Right renal pelvis (tissue), 4 donors: ENCODE results near the gene TFCP2L1. TPM values are rescaled to one million over a fixed set of nuclear protein-coding genes. Genes with fewer than 3 reads are reported as not detected.
A peak's percentile ranks its signal among the peaks of the same experiment; 100 is the strongest.
"Not testable (repeated sequence)": the region's sequence is repeated elsewhere in the genome, so short reads cannot be mapped to it uniquely, and the experiment has no call there.

Source experiments
- DNase-seq, 4 donors: peaks; one replicate each; pipeline ENCODE4 v3.0.0-alpha.2; 2013; ENCODE audit warnings: low read depth in 4 of 4, low spot score in 3 of 4, missing footprints in 1 of 4
- polyA plus RNA-seq, 4 donors: library from polyadenylated mRNA; unstranded; fragments of 120-200 nt; gene quantifications; one replicate each; pipeline ENCODE4 v1.2.1, GENCODE V29; 2013; ENCODE audit not compliant: insufficient read length in 4 of 4

The TFCP2L1 gene, protein sequence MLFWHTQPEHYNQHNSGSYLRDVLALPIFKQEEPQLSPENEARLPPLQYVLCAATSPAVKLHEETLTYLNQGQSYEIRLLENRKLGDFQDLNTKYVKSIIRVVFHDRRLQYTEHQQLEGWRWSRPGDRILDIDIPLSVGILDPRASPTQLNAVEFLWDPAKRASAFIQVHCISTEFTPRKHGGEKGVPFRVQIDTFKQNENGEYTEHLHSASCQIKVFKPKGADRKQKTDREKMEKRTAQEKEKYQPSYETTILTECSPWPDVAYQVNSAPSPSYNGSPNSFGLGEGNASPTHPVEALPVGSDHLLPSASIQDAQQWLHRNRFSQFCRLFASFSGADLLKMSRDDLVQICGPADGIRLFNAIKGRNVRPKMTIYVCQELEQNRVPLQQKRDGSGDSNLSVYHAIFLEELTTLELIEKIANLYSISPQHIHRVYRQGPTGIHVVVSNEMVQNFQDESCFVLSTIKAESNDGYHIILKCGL
- polyA plus RNA-seq = 10 to 100 TPM; 52.8 to 63.4 (median 61.9) TPM

DNA sequence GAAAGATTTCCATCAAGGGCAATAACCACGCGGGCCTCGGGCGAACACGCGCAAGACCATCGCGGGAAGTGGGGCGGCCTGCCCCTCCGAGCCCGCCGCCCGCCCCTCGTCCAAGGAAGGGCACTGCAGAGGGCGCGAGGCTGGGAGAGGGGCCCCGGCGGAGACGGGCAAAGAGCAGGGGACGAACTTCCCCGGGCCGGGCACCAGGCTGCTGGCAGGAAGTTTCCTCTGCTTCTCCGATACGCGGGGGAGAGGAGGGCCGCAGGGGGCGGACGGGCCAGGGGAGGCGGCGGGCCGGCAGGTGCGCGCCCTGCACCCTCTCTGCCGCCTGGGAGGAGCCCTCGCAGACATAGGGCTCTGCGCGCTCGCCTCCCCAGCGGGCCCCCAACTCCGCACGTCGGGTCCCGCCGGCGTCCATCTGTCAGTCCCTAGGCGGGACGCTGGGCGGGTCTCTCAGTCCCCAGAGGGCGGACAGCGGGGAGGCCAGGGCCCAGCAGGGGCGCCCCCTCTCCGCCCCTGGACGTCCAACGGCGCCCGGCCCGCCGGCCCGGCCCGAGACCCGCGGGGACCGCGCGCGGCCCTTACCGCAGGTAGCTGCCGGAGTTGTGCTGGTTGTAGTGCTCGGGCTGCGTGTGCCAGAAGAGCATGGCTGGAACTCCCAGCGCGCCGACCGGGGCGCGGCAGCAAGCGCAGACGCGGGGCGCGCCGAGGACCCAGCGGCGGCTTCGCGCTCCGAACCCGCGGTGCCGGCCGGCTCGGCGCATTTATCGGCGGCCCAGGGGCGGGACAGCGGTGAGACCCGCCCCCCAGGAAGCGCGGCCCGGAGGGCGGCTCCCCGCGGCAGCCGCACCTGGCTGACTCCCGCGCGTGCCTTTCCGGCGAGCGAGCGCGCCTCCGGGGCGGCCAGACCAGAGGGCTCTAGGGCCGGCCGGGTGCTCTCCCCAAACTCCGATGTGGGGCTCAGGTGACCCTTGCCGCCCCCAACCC is at the start of gene TFCP2L1:
Gene TFCP2L1, minus strand, starts transcription at position 740 of the 987 bp plus-strand sequence. Its CDS starts 93 bp downstream, at position 647.
- peak in 1 of 4 donors; percentile 40 for DNase-seq

DNA sequence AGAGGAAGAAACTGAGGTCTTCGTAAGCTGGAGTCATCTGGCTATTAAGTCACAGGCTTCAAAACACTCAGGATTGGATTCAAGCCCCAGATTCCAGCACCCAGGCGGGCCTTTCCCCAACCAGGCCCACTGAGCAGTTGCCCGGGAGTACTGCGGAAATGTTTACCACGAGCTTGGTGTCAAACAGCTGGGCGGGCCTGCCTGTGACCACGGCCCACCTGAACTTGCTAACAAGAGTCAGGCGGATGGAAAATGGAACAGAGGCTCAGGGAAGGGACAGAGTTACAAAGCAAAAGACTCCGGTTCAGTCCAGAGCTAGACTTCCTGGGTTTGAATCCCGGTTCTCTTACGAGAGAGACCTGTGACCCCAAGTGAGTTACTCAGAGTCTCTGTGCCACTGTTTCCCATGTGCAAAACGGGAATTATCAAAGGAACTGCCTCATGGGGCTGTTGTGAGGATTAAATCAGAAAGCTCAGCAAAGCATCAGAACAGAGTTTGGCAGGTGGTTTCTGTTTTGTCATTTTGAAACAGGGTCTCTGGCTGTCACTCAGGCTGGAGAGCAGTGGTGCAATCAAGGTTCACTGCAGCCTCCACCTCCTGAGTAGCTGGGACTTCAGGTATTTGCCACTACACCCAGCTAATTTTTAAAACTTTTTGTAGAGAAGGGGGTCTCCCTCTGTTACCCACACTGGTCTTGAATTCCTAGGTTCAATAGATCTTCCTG is 49.0 kb upstream of the TFCP2L1 start:
- DNase-seq = no peak

DNA sequence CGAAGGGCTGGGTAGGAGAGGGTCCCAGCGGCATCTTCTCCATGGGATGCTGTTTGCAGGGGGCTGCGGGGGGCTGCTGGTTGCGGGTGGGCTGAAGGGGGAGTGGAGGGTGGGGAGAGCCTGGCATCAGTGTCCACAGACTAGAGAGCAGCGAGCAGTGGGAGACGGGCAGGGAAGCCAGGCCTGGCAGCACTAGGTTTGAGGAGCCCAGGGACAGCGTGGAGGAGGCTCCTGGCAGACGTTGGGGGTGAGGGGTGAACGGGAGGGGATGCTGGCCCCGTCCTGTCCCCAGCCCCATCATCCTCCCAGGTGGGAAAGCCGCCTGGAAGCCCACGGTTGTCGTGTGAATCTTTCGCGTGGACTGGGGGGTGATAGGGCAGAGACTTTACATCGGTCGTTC is 48.2 kb upstream of the TFCP2L1 start:
- DNase-seq = no peak

DNA sequence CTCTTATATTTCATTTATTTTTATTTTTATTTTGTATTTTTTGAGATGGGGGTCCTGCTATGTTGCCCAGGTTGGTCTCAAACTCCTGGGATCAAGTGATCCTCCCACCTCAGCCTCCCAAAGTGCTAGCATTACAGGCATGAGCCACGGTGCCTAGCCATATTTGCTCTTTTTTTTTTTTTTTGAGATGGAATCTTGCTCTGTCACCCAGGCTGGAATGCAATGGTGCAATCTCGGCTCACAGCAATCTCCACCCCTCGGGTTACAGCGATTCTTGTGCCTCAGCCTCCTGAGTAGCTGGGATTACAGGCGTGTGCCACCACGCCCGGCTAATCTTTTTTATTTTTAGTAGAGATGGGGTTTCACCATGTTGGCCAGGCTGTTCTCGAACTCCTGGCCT is 46.3 kb upstream of the TFCP2L1 start:
- not testable (repeated sequence) for DNase-seq

DNA sequence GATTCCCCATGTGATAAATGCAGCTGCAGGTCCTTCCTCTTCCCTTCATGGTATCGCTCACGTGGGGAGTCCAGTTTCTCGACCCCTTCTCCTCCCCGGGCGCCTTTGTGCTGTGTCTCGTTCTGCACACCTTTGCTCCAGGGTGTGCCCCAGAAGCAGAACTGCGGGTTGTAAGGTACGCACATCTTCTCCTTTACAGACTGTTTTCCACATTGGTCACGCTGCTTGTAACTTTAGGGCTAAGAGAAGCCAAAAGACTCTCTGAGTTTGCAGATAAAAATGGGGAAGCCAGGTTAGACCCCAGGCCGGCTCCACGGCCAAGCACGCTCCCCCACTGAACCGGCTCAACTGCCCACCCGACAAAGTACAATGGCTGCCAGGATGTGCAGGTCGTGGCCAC is 45.9 kb upstream of the TFCP2L1 start:
- no peak for DNase-seq

DNA sequence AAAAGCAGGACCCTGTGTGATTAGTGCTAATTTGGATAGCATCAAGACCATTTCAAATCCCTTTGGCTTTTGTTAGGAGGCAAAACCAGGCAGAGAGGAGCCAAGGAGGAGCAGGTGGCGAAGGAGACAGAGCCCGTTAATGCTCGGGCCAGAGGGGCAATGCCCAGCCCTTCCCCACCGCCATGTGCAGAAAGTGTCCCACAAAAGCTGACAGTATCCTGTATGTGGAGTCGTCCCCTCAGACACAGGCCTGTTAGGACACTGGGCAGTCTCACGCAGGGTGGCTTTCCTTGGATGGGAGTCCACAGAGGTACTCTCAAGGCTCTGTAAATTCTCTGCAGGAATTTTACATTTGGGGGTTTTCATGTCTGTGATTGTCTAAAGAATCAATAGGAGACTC is 44.8 kb upstream of the TFCP2L1 start:
- no peak for DNase-seq

DNA sequence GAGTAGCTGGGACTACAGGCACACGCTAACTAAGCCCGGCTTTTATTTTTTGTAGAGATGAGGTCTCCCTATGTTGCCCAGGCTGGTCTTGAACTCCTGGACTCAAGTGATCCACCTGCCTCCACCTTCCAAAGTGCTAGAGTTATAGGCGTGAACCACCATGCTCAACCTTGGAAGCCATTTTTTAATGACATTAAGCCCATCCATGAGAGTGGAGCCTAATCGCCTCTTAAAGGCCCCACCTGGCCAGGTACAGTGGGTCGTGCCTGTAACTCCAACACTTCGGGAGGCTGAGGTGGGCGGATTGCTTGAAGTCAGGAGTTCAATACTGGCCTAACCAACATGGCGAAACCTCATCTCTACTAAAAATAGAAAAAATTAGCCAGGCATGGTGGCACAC is 41.6 kb upstream of the TFCP2L1 start:
- DNase-seq = no peak

DNA sequence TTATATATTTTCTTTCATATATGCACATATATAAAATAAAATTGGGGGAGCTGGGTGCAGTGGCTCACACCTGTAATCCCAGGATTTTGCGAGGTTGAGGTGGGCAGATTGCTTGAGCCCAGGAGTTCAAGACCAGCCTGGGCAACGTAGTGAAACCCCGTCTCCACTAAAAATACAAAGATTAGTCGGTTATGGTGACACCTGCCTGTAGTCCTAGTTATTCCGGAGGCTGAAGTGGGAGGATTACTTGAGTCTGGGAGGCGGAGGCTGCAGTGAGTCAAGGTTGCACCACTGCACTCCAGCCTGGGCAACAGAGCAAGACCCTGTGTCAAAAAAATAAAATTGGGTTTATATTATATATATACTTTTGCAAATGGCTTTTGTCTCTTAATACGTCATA is 39.6 kb upstream of the TFCP2L1 start:
- no peak for DNase-seq

DNA sequence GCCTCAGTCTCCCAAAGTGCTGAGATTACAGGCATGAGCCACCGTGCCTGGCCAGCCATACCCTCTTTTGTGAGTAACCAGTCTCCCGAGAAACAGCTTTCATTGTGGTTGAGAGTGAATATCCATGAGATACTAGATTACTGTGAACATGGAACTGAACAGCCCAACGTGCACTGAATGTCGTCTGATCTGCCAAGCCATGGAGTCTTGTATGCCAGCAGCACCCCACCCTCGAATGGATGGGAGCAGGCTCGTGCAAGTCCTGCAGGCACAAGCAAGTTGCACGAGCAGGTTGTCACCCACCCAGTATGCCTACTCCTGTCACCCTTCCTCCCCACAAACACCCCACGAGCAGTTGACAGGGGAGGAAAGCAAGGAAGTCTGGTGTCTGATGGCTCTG is 36.5 kb upstream of the TFCP2L1 start:
- DNase-seq = no peak

DNA sequence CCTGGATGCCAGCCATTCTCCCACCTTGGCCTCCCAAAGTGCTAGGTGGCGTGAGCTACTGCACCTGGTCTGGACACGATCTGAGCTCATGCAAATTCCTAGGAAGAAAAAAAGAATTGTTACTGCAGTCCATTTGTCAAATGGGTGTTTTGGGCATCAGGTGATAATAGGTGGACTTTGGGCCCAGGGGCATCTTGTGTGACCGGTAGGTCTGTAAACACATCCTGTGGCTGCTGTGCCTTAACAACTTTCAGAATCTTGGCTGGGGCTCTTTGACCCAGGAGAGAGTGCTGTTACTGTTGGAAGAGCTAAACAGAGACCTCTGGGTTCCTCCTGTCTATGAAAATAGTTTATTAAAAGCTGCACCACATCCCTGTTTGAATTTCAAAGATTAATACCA is 34.9 kb upstream of the TFCP2L1 start:
- DNase-seq = no peak

DNA sequence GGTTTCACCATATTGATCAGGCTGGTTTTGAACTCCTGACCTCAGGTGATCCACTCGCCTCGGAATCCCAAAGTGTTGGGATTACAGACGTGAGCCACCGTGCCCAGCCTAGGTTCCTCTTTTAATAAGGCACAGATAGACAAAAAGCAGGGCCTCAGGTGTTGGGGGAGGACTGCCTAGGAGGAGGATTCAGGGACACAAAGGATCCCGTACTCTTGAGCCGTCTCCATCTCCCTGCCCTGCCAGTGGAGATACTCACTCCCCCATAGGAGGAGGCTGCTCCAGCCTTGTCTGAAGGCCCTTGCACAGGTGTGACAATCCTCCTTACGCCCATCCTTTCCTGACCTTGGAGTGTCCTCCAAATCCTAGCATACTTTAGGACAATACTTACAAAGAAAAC is 32.0 kb upstream of the TFCP2L1 start:
- DNase-seq = no peak

DNA sequence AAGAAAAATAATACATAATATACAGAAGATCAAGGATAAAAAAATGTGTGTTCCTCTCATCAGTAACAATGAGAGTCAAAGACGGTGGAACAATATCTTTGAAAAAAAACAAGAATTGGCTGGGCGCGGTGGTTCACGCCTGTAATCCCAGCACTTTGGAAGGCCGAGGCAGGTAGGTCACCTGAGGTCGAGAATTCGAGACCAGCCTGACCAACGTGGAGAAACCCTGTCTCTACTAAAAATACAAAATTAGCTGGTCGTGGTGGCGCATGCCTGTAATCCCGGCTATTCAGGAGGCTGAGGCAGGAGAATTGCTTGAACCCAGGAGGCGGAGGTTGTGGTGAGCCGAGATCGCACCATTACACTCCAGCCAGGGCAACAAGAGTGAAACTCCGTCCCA is 28.7 kb upstream of the TFCP2L1 start:
- DNase-seq = not testable (repeated sequence)

DNA sequence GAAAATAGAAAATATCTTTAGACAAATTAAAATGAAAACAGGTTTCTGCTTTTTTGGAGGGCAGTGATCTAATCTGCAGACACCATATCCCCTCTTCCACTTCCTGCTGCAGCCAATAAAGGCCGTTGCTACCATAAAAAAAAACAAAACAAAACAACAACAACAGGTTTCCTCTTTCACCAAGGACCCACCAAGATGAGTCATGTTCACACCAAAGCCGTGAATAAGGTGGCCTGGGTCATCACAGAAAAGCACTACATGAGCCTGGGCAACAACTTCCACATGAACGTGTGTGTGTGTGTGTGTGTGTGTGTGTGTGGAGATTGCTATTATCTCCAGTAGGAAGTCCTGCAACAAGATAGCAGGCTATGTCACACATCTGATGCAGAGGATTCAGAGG is 24.8 kb upstream of the TFCP2L1 start:
- no peak for DNase-seq

DNA sequence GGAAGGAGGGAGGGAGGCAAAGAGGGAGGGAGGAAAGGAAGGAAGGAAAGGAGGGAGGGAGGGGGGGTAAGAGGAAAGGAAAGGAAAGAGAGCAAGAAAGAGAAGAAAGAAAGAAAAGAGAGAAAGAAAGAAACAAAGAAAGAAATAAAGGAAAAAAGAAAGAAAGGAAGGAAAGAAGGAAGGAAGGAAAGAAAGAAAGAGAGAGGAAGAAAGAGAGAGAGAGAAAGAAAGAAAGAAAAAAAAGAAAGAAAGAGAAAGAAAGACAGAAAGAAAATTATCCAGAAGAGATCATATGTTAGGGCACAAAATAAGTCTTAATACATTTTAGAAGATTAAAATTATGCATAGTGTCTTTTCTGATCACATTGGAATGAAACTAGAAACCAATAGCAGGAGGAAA is 24.3 kb upstream of the TFCP2L1 start:
- DNase-seq = no peak

DNA sequence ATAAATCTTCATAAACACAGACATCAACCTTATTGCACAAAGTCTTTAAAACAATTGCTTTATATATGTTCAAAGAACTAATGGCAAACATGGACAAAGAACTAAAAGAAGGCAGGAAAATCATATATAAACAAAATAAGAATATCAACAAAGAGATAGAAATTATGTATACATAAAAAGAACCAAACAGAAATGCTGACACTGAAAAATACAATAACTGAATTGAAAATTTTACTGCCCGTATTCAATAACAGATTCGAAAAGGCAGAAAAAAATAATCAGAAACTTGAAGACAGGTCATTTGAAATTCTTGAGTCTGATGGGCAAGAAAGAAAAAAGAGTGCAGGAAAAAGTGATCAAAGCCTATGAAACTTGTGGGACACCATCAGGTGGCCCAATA is 22.0 kb upstream of the TFCP2L1 start:
- no peak for DNase-seq

DNA sequence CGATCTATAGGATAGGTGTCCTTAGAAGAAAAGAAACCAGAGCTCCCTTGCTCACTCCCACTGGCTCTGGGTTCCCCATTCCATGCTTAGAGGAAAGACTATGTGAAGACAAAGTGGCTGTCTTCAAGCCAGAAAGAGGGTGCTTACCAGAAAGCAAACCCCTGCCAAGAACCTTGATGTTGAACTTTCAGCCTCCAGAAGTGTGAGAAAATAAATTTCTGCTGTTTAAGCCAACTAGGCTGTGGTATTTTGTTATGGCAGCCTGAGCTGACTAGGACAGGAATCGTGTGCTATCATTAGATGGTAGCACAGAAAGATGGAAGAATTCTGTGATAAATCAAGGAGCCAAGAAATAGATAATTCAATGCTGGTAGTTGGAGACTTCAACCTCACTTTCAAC is 19.9 kb upstream of the TFCP2L1 start:
- DNase-seq = no peak

DNA sequence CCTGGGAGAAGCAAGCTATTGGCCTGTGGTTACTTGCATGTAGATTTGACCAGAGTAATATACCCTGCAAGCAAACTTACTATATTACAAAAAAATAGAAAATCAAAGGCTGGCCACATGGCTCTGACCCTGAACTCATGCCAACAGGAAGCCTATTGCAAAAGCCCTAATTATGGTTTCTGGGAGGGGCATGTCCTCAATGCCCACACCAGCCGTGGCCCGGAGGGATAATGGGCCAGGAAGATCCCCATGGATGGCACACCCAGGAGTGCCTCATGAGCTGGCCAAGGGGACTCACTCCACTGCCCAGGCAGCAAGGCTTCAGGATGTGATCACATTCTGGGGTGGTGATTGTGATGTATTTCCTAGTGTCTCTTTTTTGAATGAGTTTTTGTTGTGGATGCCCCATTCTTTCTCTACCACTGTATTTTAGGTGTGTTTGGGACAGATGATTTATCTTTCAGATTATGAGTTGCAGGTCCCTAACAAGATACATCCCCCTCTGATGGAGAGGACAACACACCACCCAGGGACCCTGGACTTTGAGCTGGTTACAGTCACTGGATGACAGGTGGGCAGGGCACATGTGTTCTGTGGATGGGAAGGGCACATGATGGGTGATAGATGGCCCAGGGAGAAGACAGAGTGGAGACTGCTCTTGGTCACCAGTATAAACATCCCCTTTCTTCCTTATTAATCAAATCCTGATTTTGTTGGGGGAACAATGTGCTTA is 18.7 kb upstream of the TFCP2L1 start:
- DNase-seq = no peak

DNA sequence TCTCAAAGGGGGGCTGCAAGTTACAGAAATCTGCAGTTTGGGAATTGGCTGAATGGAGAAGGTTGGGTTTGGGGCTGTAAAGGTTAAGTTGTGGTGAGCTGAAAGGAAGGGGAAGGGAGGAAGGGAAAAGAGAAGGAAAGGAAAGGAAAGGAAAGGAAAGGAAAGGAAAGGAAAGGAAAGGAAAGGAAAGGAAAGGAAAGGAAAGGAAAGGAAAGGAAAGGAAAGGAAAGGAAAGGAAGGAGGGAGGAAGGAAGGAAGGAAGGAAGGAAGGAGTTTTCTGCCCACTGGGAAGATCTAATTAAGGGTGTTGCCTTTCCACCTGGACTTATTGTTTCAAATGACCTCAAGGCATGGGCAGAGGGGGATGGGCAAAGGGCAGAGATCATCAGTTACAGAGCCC is 16.2 kb upstream of the TFCP2L1 start:
- DNase-seq = not testable (repeated sequence)

DNA sequence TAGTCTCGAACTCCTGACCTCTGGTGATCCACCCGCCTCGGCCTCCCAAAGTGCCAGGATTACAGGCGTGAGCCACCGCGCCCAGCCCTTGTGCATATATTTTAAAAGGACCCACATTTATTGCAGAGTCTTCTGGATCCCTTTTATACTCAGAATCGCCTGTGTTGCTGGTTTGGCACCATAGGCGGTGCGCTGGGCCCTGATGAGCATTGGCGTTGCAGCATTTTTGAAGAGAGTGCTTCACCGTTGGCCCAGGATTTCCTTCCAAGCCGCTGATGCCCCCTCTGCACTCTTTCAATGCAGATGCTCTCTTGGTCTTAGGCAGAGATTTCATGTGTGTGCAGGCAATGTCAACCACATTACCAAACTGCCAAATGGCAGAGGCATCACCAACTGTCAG is 13.5 kb upstream of the TFCP2L1 start:
- DNase-seq = no peak

DNA sequence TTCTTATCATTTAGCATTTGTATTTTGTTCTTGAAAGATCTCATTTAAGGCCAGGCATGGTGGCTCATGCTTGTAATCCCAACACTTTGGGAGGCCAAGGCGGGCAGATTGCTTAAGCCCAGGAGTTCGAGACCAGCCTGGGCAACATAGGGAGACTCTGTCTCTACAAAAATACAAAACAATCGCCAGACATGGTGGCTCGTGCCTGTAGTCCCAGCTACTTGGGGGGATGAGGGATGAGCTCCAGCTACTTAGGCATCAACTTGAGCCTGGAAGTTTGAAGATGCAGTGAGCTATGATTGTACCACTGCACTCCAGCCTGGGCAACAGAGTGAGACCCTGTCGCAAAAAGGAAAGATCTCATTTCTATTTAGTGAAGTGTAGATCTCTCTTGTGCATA is 12.9 kb upstream of the TFCP2L1 start:
- DNase-seq = not testable (repeated sequence)
